Left ventricle myocardium inferior (tissue), 1 donor: ENCODE measurements around the gene NOS2. TPM values are rescaled to one million over a fixed set of nuclear protein-coding genes. Genes with fewer than 3 reads are reported as not detected.

Experiments
- DNase-seq: peaks from one replicate; pipeline ENCODE4 v3.0.0-alpha.2; 2020
- H3K27ac ChIP-seq: fragments of 200-600 bp; replicated peaks from 2 replicates; pipeline ENCODE4 v1.8.0; 2021
- H3K27me3 ChIP-seq: fragments of 200-600 bp; 2 replicates; pipeline ENCODE4 v1.8.0; 2021; ENCODE audit warnings: low read depth
- H3K36me3 ChIP-seq: fragments of 200-600 bp; 2 replicates; pipeline ENCODE4 v1.8.0; 2021
- H3K4me1 ChIP-seq: fragments of 200-600 bp; 2 replicates; pipeline ENCODE4 v1.8.0; 2021
- H3K4me3 ChIP-seq: fragments of 200-600 bp; 2 replicates; pipeline ENCODE4 v1.8.0; 2021; ENCODE audit warnings: mild to moderate bottlenecking, moderate library complexity
- H3K9me3 ChIP-seq: fragments of 200-600 bp; replicated peaks from 2 replicates; pipeline ENCODE4 v1.8.0; 2021
- CTCF ChIP-seq: fragments of 200-600 bp; IDR thresholded peaks from 2 replicates; pipeline ENCODE4 v1.8.0; 2021; ENCODE audit warnings: antibody characterized with exemption, mild to moderate bottlenecking, borderline replicate concordance
- intact Hi-C: fragments of 100-400 bp; cut with micrococcal nuclease; formaldehyde crosslinking; loops from one replicate; pipeline ENCODE4 v1.11.0; 2022
- total RNA-seq: library from RNA; stranded (reverse); fragmentation: NEBNext Ultra II Directional; extraction: Animal tissue kit (Norgen Biotek cat#: 25700); gene quantifications from one replicate; pipeline ENCODE4 v1.2.1, GENCODE V29; 2021
- donor health status: DM: no; HTN: yes; CAD: no; lungs with severe emphysema.

NOS2 gene
- total RNA-seq, 1 donor from 2014 or later, result 0.19 TPM

- peaks cover 11% of the 10 kb centered on the region for H3K4me1 ChIP-seq
- intact Hi-C loops, result loop anchor here (5.0 kb wide), 1 partner anchor 90 kb away; the partner anchor contains the start of gene LYRM9
- DNase-seq, result no peak
- no peaks in the 10 kb centered on the region for H3K36me3 ChIP-seq
- no peak overlapping the region for H3K27ac ChIP-seq
- no peak overlapping the region for H3K4me3 ChIP-seq
- no peak for TF ChIP-seq CTCF
- H3K27me3 ChIP-seq, result peaks cover 25% of the 10 kb centered on the region
- no peaks in the 10 kb centered on the region for H3K9me3 ChIP-seq
Observed at GRCh38 chr17:27802033-27802432, 1.7 kb upstream of the NOS2 start.

- intact Hi-C loops, result no loop called here
- TF ChIP-seq CTCF, result no peak
- Histone ChIP-seq H3K4me3 (no peak overlapping the region), H3K36me3 (no peaks in the 10 kb centered on the region), H3K27me3 (peaks cover 45% of the 10 kb centered on the region), H3K4me1 (peaks cover 8% of the 10 kb centered on the region), H3K9me3 (no peaks in the 10 kb centered on the region), H3K27ac (no peak overlapping the region)
- no peak for DNase-seq
Observed at GRCh38 chr17:27798376-27798775, 2.0 kb downstream of the NOS2 start.

- peaks cover 53% of the 10 kb centered on the region for H3K27me3 ChIP-seq
- TF ChIP-seq CTCF, result no peak
- H3K4me1 ChIP-seq, result peaks cover 12% of the 10 kb centered on the region
- intact Hi-C loops, result no loop called here
- no peaks in the 10 kb centered on the region for H3K9me3 ChIP-seq
- H3K4me3 ChIP-seq, result no peak overlapping the region
- DNase-seq, result no peak
- no peak overlapping the region for H3K27ac ChIP-seq
- no peaks in the 10 kb centered on the region for H3K36me3 ChIP-seq
Observed at GRCh38 chr17:27797390-27798091, 2.8 kb downstream of the NOS2 start.

GRCh38 chr17:27793906-27794569 lies 6.3 kb downstream of the NOS2 start:
- peaks cover 18% of the 10 kb centered on the region for H3K4me1 ChIP-seq
- no peak for TF ChIP-seq CTCF
- peak overlapping the region; percentile 61 for H3K4me3 ChIP-seq
- no peak for DNase-seq
- H3K9me3 ChIP-seq, result no peaks in the 10 kb centered on the region
- no peaks in the 10 kb centered on the region for H3K36me3 ChIP-seq
- no peak overlapping the region for H3K27ac ChIP-seq
- intact Hi-C loops, result no loop called here
- peaks cover 41% of the 10 kb centered on the region for H3K27me3 ChIP-seq

GRCh38 chr17:27793168-27793905 lies 7.0 kb downstream of the NOS2 start:
- Histone ChIP-seq H3K9me3 (no peaks in the 10 kb centered on the region), H3K4me3 (peak overlapping the region; percentile 61), H3K27ac (no peak overlapping the region), H3K4me1 (peaks cover 23% of the 10 kb centered on the region), H3K27me3 (peaks cover 41% of the 10 kb centered on the region), H3K36me3 (no peaks in the 10 kb centered on the region)
- intact Hi-C loops, result no loop called here
- peak; percentile 19 for DNase-seq
- no peak for TF ChIP-seq CTCF
